PC-9 (cell line): ENCODE results near the gene FCRL4. TPM values are rescaled to one million over a fixed set of nuclear protein-coding genes. Genes with fewer than 3 reads are reported as not detected.

Source experiments
- BruUV-seq: library from RNA; stranded (reverse); fragments of 400-500 nt; replicated peaks from 2 replicates; lab custom pipeline; 2021; lab: Mats Ljungman, UMichigan
- CTCF ChIA-PET: fragments of 300-600 bp; sonication (Branson Sonifier 250); formaldehyde crosslinking; loops from one replicate; lab custom pipeline; 2022; ENCODE audit warnings: antibody characterized with exemption; lab: Charles Lee
- POLR2A ChIA-PET: fragments of 300-600 bp; sonication (Branson Sonifier 250); formaldehyde crosslinking; loops from one replicate; lab custom pipeline; 2022; ENCODE audit warnings: antibody characterized with exemption; ENCODE audit not compliant: unreplicated experiment; lab: Charles Lee
- DNase-seq, 2 experiments: peaks; one replicate each; pipeline versions ENCODE4 v3.0.0 to v3.0.0-alpha.2; 2015 to 2022; ENCODE audit warnings: mixed read lengths in 1 of 2
- H2AFZ ChIP-seq: fragments of 200-600 bp; sonication (generic); 2 replicates; pipeline ENCODE4 v1.8.1; 2017; ENCODE audit warnings: antibody characterized with exemption
- H3F3A ChIP-seq: fragments of 200-600 bp; sonication (generic); 2 replicates; pipeline ENCODE4 v1.8.1; 2017; ENCODE audit warnings: antibody characterized with exemption, mild to moderate bottlenecking, low read depth; ENCODE audit not compliant: insufficient read depth
- H3K27ac ChIP-seq: fragments of 200-600 bp; sonication (generic); 2 replicates; pipeline ENCODE4 v1.6.1; 2016; ENCODE audit warnings: mixed run types
- H3K27me3 ChIP-seq: fragments of 200-600 bp; sonication (generic); 2 replicates; pipeline ENCODE4 v1.6.1; 2016; ENCODE audit warnings: low read depth, mixed run types; ENCODE audit not compliant: insufficient read depth
- H3K36me3 ChIP-seq: fragments of 200-600 bp; sonication (generic); 2 replicates; pipeline ENCODE4 v1.6.1; 2016; ENCODE audit warnings: low read depth, mixed run types
- H3K4me1 ChIP-seq: fragments of 200-600 bp; sonication (generic); replicated peaks from 2 replicates; pipeline ENCODE4 v1.6.1; 2016; ENCODE audit warnings: mixed run types; ENCODE audit not compliant: insufficient read depth
- H3K4me2 ChIP-seq: fragments of 200-600 bp; sonication (generic); 2 replicates; pipeline ENCODE4 v1.6.1; 2017; ENCODE audit warnings: mixed run types
- H3K4me3 ChIP-seq: fragments of 200-600 bp; sonication (generic); 2 replicates; pipeline ENCODE4 v1.6.1; 2016; ENCODE audit warnings: mixed run types
- H3K79me2 ChIP-seq: fragments of 200-600 bp; sonication (generic); 2 replicates; pipeline ENCODE4 v1.6.1; 2017; ENCODE audit warnings: low read depth, mixed run types
- H3K9me2 ChIP-seq: fragments of 200-600 bp; sonication (generic); 2 replicates; pipeline ENCODE4 v1.8.1; 2017; ENCODE audit warnings: mild to moderate bottlenecking; ENCODE audit not compliant: insufficient read depth
- H3K9me3 ChIP-seq: fragments of 200-600 bp; sonication (generic); 2 replicates; pipeline ENCODE4 v1.8.1; 2016; ENCODE audit warnings: low read depth; ENCODE audit not compliant: insufficient read depth
- H4K20me1 ChIP-seq: fragments of 200-600 bp; sonication (generic); 2 replicates; pipeline ENCODE4 v1.8.1; 2017; ENCODE audit not compliant: insufficient read depth
- CTCF ChIP-seq: fragments of 200-600 bp; sonication (generic); conservative IDR thresholded peaks from 2 replicates; pipeline ENCODE4 v1.6.1; 2017; ENCODE audit warnings: mixed run types, antibody characterized with exemption, mild to moderate bottlenecking, moderate library complexity
- EZH2 ChIP-seq: fragments of 200-600 bp; sonication (generic); IDR thresholded peaks from 2 replicates; pipeline ENCODE4 v1.8.0; 2017; ENCODE audit warnings: antibody characterized with exemption, low read depth
- intact Hi-C: fragments of 100-400 bp; cut with micrococcal nuclease; formaldehyde crosslinking; loops from one replicate; pipeline ENCODE4 v1.10.0; 2022; ENCODE audit not compliant: unreplicated experiment
- total RNA-seq: library from RNA; stranded (reverse); gene quantifications from 2 replicates; pipeline ENCODE4 v1.2.3, GENCODE V29; 2021

The FCRL4 gene
- total RNA-seq, 1 experiment from 2014 or later, result not detected

DNA sequence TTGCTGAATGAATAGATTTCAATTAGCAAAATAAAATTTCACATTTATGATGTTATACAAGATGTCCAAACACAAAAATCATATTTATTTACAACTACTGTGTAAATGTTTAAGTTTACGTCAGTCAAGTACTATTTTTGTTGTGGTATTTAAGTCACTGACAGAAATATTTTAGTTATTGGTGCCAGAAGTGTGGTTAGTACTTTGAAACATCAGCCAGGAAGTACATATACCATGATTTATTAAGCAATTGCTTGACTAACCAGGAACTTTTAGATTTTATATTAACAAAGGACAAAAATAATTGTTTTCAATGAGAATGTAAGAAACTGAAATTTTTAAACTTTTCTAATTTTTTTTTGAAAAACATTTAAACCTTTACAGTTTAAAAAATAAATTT, 2.4 kb upstream of the FCRL4 start:
- CTCF ChIA-PET, result no interaction called here
- Histone ChIP-seq H3K4me2 (no peak overlapping the region), H3K4me3 (no peak overlapping the region), H3K4me1 (no peaks in the 10 kb centered on the region), H3K9me3 (no peaks in the 10 kb centered on the region), H3F3A (no peaks in the 10 kb centered on the region), H3K27me3 (peaks cover 5% of the 10 kb centered on the region; the same call in 1 of the 2 replicates), H2AFZ (no peak overlapping the region), H3K27ac (no peak overlapping the region), H3K9me2 (no peaks in the 10 kb centered on the region), H3K36me3 (no peaks in the 10 kb centered on the region), H4K20me1 (no peaks in the 10 kb centered on the region), H3K79me2 (no peaks in the 10 kb centered on the region)
- POLR2A ChIA-PET, result no interaction called here
- intact Hi-C loops, result no loop called here
- TF ChIP-seq CTCF (no peak), EZH2 (no peak)
- DNase-seq, result no peak
- BruUV-seq, result no TSS peak

DNA sequence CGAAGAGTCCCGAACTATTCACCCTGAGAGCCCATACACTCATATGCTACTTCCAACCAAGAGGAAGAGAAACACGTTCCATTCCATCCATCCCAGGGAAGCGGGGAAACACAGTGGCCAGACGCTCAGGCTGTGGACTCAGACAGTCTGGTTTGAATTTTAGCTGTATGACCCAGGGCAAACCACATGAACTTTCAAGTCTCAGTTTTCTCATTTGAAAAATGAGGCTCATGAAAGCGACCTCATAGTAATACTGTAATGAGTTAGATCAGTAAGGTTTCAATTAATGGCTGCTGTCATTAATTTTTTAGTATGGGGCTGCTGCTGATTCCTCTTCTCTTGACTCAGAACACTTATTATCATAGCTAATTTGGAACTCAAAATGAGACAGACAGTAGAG, 1.5 kb downstream of the FCRL4 start:
- H3K27ac ChIP-seq, result no peak overlapping the region
- CTCF ChIA-PET, result no interaction called here
- POLR2A ChIA-PET, result no interaction called here

DNA sequence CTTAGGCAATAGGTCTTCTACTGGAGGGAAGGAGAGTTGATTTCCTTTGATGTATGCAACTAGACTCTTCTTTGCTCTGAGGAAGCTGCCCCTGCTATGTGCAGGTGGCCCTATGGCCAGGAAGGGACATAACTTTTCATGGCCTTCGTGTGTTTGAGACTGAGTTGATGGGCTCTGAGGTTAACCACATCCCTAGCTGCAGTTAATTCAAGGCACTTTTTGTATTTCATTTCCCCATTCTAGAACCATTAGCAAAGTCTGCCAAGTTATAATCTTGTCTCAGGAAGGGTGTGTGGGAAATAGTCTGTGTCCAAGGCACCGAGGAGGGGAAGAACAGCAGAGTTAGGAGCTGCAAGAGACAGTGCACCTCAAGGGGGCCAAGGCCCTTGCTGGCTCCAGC, 2.5 kb downstream of the FCRL4 start:
- no peak overlapping the region for H3K27ac ChIP-seq
- no peak overlapping the region for H3K4me2 ChIP-seq
- H3K79me2 ChIP-seq, result no peaks in the 10 kb centered on the region
- H2AFZ ChIP-seq, result no peak overlapping the region
- H3K36me3 ChIP-seq, result no peaks in the 10 kb centered on the region
- no TSS peak for BruUV-seq
- no peak for TF ChIP-seq CTCF
- TF ChIP-seq EZH2, result no peak
- H3K9me3 ChIP-seq, result no peaks in the 10 kb centered on the region
- intact Hi-C loops, result no loop called here
- no peak for DNase-seq
- no peaks in the 10 kb centered on the region for H3K4me1 ChIP-seq
- H3K4me3 ChIP-seq, result no peak overlapping the region
- no peaks in the 10 kb centered on the region for H3K9me2 ChIP-seq
- no peaks in the 10 kb centered on the region for H3K27me3 ChIP-seq
- H3F3A ChIP-seq, result no peaks in the 10 kb centered on the region
- H4K20me1 ChIP-seq, result no peaks in the 10 kb centered on the region
- POLR2A ChIA-PET, result no interaction called here
- CTCF ChIA-PET, result no interaction called here

More for the DNA sequence above, 1.5 kb downstream of the FCRL4 start:
- H3K4me2 ChIP-seq, result no peak overlapping the region
- DNase-seq, result no peak
- intact Hi-C loops, result no loop called here
- H3K79me2 ChIP-seq, result no peaks in the 10 kb centered on the region
- peaks cover 5% of the 10 kb centered on the region; the same call in 1 of the 2 replicates for H3K27me3 ChIP-seq
- H3K9me3 ChIP-seq, result no peaks in the 10 kb centered on the region
- no peaks in the 10 kb centered on the region for H3K36me3 ChIP-seq
- no peaks in the 10 kb centered on the region for H3F3A ChIP-seq
- no peaks in the 10 kb centered on the region for H4K20me1 ChIP-seq
- no peaks in the 10 kb centered on the region for H3K4me1 ChIP-seq
- no peak for TF ChIP-seq CTCF
- TF ChIP-seq EZH2, result no peak
- no peak overlapping the region for H3K4me3 ChIP-seq
- H3K9me2 ChIP-seq, result no peaks in the 10 kb centered on the region
- no TSS peak for BruUV-seq
- no peak overlapping the region for H2AFZ ChIP-seq
